ENCODE results near the gene MLX. TPM values are rescaled to one million over a fixed set of nuclear protein-coding genes. Genes with fewer than 3 reads are reported as not detected.
A peak's percentile ranks its signal among the peaks of the same experiment; 100 is the strongest.

Gene MLX
- total and polyA plus RNA-seq, 10 of the 15 experiments (the other 5 are each of a cell fraction or from before 2014, with no cell fraction given): 34.4 to 65.0 (median 44.4) TPM

DNA sequence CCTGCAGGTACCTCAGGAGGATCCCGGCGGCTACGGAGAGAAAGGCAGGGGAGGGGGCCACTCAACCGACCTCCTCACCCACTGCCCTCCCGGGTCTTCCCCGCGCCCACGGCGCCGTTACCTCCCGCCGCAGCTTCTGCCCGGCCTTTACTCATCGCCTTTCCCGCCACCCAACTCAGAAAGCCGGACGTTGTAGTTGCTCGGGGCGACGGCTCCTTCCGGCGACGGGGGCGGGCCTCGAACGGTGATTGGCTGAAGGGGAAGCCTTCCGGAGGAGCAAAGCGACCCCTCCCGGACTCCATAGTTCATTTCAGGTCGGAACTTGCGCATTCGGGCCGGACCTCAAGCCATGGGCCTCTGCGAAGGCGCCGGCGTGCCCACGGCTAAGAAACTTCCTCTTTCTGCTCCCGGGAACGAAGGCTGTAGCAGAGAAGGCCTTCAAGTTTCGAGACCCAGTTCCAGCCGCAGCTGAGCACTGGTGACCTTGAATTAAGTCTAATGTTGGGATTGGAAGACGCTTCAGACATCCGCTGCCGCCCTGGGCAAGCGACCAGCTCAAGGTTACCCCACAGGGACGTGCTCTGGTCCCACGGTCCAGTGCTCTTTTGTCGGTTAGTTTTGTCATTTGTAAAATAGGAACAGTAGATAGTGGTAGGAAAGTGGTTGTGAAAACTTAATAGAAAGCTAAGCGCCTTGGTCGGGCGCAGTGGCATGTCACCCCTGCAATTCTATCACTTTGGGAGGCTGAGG is 10.8 kb downstream of the MLX start, which contains the start of gene PSMC3IP (continued):
- TF ChIP-seq, protein P1, sequence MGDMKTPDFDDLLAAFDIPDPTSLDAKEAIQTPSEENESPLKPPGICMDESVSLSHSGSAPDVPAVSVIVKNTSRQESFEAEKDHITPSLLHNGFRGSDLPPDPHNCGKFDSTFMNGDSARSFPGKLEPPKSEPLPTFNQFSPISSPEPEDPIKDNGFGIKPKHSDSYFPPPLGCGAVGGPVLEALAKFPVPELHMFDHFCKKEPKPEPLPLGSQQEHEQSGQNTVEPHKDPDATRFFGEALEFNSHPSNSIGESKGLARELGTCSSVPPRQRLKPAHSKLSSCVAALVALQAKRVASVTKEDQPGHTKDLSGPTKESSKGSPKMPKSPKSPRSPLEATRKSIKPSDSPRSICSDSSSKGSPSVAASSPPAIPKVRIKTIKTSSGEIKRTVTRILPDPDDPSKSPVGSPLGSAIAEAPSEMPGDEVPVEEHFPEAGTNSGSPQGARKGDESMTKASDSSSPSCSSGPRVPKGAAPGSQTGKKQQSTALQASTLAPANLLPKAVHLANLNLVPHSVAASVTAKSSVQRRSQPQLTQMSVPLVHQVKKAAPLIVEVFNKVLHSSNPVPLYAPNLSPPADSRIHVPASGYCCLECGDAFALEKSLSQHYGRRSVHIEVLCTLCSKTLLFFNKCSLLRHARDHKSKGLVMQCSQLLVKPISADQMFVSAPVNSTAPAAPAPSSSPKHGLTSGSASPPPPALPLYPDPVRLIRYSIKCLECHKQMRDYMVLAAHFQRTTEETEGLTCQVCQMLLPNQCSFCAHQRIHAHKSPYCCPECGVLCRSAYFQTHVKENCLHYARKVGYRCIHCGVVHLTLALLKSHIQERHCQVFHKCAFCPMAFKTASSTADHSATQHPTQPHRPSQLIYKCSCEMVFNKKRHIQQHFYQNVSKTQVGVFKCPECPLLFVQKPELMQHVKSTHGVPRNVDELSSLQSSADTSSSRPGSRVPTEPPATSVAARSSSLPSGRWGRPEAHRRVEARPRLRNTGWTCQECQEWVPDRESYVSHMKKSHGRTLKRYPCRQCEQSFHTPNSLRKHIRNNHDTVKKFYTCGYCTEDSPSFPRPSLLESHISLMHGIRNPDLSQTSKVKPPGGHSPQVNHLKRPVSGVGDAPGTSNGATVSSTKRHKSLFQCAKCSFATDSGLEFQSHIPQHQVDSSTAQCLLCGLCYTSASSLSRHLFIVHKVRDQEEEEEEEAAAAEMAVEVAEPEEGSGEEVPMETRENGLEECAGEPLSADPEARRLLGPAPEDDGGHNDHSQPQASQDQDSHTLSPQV (IDR thresholded peaks at IDR 0.05): no peak
- TF ChIP-seq HDGF (IDR thresholded peaks at IDR 0.05) (no peak), SPI1 (IDR thresholded peaks at IDR 0.05; ENCODE audit: borderline replicate concordance, insufficient read depth, low read depth, low read length) (no peak), SIN3A (IDR thresholded peaks at IDR 0.05; ENCODE audit: low read depth, low read length) (peak; percentile 98), CHD1 (IDR thresholded peaks at IDR 0.05; ENCODE audit: low read depth, low read length) (no peak), STAT1 (conservative IDR thresholded peaks at IDR 0.05) (no peak), IKZF1 (conservative IDR thresholded peaks at IDR 0.05) (peak; percentile 72), NFYA (IDR thresholded peaks at IDR 0.05; ENCODE audit: borderline replicate concordance, low read depth, low read length) (no peak), SREBF2 (IDR thresholded peaks at IDR 0.05; ENCODE audit: low read length) (no peak), SUPT20H (IDR thresholded peaks at IDR 0.05; ENCODE audit: borderline replicate concordance, control insufficient read depth, low read depth, low read length) (no peak), HDAC2 (IDR thresholded peaks at IDR 0.05) (no peak), PML (IDR thresholded peaks at IDR 0.05; ENCODE audit: low read length) (peak; percentile 94)
- TF ChIP-seq, protein P2, sequence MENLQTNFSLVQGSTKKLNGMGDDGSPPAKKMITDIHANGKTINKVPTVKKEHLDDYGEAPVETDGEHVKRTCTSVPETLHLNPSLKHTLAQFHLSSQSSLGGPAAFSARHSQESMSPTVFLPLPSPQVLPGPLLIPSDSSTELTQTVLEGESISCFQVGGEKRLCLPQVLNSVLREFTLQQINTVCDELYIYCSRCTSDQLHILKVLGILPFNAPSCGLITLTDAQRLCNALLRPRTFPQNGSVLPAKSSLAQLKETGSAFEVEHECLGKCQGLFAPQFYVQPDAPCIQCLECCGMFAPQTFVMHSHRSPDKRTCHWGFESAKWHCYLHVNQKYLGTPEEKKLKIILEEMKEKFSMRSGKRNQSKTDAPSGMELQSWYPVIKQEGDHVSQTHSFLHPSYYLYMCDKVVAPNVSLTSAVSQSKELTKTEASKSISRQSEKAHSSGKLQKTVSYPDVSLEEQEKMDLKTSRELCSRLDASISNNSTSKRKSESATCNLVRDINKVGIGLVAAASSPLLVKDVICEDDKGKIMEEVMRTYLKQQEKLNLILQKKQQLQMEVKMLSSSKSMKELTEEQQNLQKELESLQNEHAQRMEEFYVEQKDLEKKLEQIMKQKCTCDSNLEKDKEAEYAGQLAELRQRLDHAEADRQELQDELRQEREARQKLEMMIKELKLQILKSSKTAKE (IDR thresholded peaks at IDR 0.05; ENCODE audit: low read depth, poor library complexity, severe bottlenecking): no peak
- TF ChIP-seq, protein P3, sequence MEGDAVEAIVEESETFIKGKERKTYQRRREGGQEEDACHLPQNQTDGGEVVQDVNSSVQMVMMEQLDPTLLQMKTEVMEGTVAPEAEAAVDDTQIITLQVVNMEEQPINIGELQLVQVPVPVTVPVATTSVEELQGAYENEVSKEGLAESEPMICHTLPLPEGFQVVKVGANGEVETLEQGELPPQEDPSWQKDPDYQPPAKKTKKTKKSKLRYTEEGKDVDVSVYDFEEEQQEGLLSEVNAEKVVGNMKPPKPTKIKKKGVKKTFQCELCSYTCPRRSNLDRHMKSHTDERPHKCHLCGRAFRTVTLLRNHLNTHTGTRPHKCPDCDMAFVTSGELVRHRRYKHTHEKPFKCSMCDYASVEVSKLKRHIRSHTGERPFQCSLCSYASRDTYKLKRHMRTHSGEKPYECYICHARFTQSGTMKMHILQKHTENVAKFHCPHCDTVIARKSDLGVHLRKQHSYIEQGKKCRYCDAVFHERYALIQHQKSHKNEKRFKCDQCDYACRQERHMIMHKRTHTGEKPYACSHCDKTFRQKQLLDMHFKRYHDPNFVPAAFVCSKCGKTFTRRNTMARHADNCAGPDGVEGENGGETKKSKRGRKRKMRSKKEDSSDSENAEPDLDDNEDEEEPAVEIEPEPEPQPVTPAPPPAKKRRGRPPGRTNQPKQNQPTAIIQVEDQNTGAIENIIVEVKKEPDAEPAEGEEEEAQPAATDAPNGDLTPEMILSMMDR (IDR thresholded peaks at IDR 0.05 in 2 of 3, conservative IDR thresholded peaks at IDR 0.05 in 1 of 3; ENCODE audit: control insufficient read depth in 2 of 3, extremely low read depth in 1 of 3, insufficient read depth in 1 of 3, low read depth in 3 of 3, low read length in 3 of 3): peak; percentile 34 to 64 (median 56); a peak in 4 of 6 replicates
- TF ChIP-seq, protein P4, sequence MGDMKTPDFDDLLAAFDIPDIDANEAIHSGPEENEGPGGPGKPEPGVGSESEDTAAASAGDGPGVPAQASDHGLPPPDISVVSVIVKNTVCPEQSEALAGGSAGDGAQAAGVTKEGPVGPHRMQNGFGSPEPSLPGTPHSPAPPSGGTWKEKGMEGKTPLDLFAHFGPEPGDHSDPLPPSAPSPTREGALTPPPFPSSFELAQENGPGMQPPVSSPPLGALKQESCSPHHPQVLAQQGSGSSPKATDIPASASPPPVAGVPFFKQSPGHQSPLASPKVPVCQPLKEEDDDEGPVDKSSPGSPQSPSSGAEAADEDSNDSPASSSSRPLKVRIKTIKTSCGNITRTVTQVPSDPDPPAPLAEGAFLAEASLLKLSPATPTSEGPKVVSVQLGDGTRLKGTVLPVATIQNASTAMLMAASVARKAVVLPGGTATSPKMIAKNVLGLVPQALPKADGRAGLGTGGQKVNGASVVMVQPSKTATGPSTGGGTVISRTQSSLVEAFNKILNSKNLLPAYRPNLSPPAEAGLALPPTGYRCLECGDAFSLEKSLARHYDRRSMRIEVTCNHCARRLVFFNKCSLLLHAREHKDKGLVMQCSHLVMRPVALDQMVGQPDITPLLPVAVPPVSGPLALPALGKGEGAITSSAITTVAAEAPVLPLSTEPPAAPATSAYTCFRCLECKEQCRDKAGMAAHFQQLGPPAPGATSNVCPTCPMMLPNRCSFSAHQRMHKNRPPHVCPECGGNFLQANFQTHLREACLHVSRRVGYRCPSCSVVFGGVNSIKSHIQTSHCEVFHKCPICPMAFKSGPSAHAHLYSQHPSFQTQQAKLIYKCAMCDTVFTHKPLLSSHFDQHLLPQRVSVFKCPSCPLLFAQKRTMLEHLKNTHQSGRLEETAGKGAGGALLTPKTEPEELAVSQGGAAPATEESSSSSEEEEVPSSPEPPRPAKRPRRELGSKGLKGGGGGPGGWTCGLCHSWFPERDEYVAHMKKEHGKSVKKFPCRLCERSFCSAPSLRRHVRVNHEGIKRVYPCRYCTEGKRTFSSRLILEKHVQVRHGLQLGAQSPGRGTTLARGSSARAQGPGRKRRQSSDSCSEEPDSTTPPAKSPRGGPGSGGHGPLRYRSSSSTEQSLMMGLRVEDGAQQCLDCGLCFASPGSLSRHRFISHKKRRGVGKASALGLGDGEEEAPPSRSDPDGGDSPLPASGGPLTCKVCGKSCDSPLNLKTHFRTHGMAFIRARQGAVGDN (IDR thresholded peaks at IDR 0.05): peak; percentile 90
